HG03378 (cell line): Measurements from ENCODE around the gene SPHK2.
"Not testable (repeated sequence)": the region's sequence is repeated elsewhere in the genome, so short reads cannot be mapped to it uniquely, and the experiment has no call there.

ENCODE experiments used
- ATAC-seq: cut with Tn5 transposase; IDR thresholded peaks from one replicate; pipeline ENCODE4 v1.9.1; 2021; ENCODE audit warnings: mild to moderate bottlenecking, moderate library complexity; ENCODE audit not compliant: unreplicated experiment

The SPHK2 gene, protein sequence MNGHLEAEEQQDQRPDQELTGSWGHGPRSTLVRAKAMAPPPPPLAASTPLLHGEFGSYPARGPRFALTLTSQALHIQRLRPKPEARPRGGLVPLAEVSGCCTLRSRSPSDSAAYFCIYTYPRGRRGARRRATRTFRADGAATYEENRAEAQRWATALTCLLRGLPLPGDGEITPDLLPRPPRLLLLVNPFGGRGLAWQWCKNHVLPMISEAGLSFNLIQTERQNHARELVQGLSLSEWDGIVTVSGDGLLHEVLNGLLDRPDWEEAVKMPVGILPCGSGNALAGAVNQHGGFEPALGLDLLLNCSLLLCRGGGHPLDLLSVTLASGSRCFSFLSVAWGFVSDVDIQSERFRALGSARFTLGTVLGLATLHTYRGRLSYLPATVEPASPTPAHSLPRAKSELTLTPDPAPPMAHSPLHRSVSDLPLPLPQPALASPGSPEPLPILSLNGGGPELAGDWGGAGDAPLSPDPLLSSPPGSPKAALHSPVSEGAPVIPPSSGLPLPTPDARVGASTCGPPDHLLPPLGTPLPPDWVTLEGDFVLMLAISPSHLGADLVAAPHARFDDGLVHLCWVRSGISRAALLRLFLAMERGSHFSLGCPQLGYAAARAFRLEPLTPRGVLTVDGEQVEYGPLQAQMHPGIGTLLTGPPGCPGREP

DNA sequence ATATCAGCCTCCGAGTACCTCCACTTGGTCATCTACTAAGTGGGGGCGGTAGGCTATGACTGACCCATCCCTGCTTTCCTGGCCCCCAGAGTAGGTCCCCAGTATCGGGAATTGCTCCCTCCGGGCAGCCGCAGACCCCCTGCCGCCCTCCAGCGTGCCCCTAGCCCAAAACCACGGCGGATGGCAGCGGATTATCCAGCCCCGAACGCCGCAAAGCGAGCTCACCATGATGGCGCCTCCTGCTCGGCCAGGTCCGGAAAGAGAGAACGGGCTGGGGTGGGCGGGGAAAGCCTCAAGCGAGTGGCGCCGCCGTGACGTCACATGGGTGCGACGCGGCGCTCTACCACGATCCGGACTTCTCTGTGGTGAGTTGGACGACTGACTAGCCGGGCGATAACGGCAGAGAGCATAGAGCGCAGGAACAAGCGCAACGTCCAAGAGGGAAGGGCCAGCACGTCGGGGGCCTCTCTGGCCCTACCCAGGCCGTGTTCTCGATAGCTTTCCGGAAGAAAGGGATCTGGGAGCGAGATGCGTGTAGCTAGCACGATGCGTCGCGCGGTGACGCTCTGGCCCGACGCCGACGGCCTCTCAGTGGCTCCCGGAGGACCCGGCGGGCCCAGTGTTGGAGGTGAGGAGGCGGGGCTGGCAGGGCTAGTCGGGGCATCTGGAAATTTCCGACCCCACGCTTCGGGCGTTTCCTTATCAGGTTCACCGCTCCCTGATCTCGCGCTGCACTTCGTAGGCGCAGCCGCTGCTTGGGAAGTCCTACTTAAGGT lies at the start of gene SPHK2, which contains the start of gene RPL18:
SPHK2 (plus strand) TSS at position 591 of the 776 bp plus-strand sequence. CDS start 1,009 bp downstream, outside the sequence.
RPL18 (minus strand) TSS at position 263 of the 776 bp plus-strand sequence; CDS start at position 228, 35 bp downstream.
- ATAC-seq, result peak; percentile 79

- no peak for ATAC-seq
Measured at GRCh38 chr19:48569814-48570213, 49.5 kb upstream of the SPHK2 start.

GRCh38 chr19:48571378-48572162 lies 47.7 kb upstream of the SPHK2 start:
- no peak for ATAC-seq

- ATAC-seq, result no peak
Measured at GRCh38 chr19:48573163-48573505, 46.2 kb upstream of the SPHK2 start.

- ATAC-seq, result no peak
Measured at GRCh38 chr19:48575931-48576622, 43.2 kb upstream of the SPHK2 start.

GRCh38 chr19:48577908-48578307 lies 41.4 kb upstream of the SPHK2 start:
- ATAC-seq, result not testable (repeated sequence)

DNA sequence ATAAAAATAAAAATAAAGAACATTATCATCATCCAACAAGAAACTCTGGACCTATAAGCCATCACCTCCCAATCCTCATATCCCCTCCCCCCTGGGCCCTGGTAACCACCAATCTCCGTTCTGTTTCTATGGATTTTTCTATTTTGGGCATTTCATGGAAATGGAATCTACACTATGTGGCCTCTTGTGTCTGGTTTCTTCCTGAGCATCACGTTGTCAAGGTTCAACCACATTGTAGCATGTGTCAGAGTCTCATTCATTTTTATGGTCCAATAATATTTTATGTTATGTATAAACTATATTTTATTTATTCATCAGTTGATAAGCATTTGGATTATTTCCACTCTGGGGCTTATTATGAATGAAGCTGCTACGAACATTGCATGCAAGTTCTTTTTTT lies 40.4 kb upstream of the SPHK2 start:
- no peak for ATAC-seq

GRCh38 chr19:48582168-48582567 lies 37.1 kb upstream of the SPHK2 start:
- ATAC-seq, result no peak

DNA sequence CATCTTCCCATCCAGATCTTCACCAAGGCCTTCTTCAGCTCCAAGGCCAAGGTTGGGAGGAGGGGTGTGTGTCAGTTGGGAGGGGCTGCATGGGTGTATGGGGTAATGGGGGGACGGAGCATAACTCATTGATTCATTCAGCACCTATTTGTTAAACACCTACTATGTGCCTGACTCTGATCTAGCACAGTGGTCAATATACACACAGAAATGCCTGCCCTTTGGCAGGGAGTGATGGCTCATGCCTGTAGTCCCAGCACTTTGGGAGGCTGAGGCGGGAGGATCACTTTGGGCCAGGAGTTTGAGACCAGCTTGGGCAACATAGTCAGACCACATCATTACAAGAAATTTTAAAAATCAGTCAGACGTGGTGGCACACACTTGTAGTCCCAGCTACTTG lies 31.9 kb upstream of the SPHK2 start:
- ATAC-seq, result no peak

- ATAC-seq, result no peak
Measured at GRCh38 chr19:48588670-48589401, 30.5 kb upstream of the SPHK2 start.

DNA sequence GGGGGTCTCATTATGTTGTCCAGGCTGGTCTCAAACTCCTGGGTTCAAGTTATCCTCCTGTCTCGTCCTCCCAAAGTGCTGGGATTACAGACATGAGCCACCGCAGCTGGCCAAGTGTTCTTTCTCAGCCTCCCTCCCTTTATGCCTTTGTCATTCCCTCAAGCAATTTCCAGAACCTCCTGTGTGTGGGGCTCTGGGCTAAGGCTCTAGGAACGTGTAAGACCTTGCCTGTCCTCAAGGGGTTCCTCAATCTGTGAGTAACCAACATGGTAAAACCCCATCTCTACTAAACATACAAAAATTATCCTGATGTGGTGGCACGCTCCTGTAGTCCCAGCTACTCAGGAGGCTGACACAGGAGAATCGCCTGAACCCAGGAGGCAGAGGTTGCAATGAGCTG lies 28.3 kb upstream of the SPHK2 start:
- no peak for ATAC-seq

DNA sequence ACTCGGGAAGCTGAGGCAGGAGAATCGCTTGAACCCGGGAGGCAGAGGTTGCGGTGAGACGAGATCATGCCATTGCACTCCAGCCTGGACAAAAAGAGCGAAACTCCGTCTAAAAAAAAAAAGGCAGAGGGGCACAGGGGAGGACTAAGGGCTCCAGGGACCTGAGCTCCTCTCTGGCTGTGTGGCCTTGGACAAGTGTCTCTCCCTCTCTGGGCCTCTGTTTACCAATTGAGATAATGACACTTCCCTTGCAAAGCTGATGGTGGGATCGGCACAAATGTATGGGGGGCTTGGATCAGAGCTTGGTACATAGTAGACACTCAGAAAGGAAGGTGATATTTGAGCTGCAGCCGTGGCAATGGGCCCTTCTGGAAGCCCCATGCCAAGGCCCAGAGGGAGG lies 24.1 kb upstream of the SPHK2 start:
- ATAC-seq, result no peak

DNA sequence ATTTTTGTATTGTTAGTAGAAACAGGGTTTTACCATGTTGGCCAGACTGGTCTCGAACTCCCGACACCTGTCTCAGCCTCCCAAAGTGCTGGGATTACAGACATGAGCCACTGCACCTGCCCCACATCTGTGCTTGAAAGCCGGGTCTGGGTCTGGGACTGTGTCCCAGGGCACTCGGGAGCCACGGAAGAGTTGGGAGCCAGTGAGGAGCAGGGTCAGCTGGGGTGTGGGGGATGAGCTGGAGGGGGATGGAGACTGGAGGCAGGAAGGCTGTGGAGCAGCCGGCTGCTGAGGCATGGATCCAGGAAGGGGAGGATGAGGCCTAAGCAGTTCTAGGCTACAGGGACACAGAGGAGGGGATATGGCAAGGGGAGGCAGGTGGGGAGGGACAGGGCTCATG lies 23.5 kb upstream of the SPHK2 start:
- no peak for ATAC-seq

DNA sequence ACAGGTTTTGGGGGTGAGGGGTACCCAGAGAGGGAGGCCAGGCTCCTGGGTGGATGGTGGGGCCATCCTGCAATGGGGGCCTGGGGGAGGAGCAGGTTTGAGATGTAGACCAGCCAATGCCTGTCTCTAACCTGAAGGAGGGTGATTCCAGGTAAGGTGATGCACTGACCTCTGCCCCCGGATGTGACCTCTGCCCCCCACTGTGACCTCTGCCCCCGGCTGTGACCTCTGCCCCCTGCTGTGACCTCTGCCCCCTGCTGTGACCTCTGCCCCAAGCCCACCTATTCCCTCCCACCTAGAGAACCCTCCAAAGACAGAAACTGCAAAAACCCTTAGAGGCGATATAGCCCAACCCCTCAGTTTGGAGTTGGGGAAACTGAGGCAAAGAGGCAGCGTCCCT lies 23.1 kb upstream of the SPHK2 start:
- ATAC-seq, result no peak

DNA sequence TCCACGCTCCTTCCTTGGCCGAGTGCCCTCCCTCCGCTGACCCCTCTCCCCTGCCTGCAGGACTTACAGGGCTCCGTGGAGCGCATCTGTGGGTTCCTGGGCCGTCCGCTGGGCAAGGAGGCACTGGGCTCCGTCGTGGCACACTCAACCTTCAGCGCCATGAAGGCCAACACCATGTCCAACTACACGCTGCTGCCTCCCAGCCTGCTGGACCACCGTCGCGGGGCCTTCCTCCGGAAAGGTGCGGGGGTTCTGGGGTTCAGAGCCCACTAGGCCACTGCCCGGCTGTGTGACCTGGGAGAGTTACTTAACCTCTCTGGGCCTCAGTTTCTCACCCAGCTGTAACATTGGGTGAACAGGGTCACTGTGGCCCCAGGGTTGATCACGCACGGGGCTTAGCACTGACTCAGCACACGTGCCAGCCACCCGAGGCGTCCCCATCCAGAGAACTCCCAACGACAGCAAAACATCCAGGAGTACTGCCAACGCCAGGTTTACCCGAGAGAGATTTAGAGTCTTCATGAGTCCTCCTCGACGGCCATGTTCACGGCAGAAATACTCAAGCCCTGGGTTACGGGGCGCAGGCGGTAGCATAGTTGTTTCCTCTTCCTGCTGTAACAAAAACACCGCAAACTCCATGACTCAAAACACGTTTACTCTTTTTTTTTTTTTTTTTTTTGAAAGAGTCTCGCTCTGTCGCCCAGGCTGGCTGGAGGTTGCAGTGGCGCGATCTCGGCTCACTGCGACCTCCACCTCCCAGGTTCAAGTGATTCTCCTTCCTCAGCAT lies 22.4 kb upstream of the SPHK2 start:
- no peak for ATAC-seq

GRCh38 chr19:48598996-48599700 lies 20.2 kb upstream of the SPHK2 start:
- no peak for ATAC-seq

- no peak for ATAC-seq
Measured at GRCh38 chr19:48600679-48601417, 18.5 kb upstream of the SPHK2 start.
